ENCODE data around the gene C17orf50.
A peak's percentile ranks its signal among the peaks of the same experiment; 100 is the strongest.
"Not testable (repeated sequence)": the region's sequence is repeated elsewhere in the genome, so short reads cannot be mapped to it uniquely, and the experiment has no call there.

Gene C17orf50

DNA sequence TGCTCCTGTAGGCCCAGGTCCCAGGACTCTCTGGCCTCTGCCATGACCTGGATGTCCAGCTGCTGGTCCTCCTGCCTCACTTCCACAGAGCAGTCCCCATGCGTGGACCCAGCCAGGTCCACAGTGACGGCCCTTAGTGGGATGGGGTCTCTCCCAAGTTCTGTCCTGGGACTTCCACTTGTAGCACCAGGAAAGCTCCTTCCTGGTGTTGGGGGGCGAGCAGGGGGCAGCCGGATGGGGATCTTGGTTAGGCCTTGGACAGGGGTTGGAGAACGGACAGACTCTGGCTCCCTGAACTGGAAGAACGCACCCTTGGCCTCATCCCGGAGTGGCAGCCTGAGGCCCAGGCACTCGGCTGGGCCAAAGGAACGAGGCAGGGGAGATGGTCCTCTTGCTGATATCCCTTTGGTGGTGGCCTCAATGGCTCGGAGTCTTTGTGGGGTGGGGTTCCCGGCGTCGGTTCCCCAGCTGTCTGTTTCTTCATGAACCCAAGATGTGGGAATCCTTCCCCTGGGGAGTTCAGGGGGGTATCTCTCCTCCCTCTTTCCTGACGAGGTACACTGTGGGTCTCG lies 14.9 kb upstream of the C17orf50 start:
- no peak for DNase-seq (ENCODE audit: low read depth)
- H3K4me3 ChIP-seq (ENCODE audit: low read length) = no peak overlapping the region
- no peak for TF ChIP-seq CTCF (IDR thresholded peaks at IDR 0.05; ENCODE audit: insufficient read depth, low read depth, low read length, missing control alignments)

GRCh38 chr17:35747540-35748017 lies 13.1 kb upstream of the C17orf50 start:
- DNase-seq (ENCODE audit: low read depth) = peak; percentile 81
- TF ChIP-seq CTCF (IDR thresholded peaks at IDR 0.05; ENCODE audit: insufficient read depth, low read depth, low read length, missing control alignments) = peak; percentile 86
- no peak overlapping the region for H3K4me3 ChIP-seq (ENCODE audit: low read length)

DNA sequence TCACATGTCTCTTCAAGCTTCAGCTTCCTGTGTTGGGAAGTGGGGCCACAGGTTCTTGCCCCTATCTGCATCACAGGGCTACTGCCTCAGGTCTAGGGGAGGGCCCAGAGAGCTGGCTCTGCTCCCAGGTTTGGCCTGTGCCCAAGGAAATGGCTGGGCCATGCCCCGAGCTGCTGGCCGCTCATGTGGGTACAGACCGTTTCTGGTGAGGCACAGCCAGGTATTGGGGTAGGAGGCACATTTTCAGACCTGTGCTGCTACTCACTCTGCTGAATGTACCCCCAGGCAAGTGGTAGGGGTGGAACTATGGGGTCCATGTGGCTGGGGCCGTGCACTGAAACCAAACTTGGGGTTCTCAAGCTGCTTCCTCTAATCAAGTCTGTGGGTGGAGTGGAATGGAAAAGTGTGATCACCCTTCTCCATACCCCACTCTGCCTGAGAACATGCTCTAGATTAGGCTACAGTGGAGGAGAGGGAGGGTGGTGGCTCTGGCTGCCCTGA lies 12.3 kb upstream of the C17orf50 start:
- DNase-seq (ENCODE audit: low read depth) = peak; percentile 45
- TF ChIP-seq CTCF (IDR thresholded peaks at IDR 0.05; ENCODE audit: insufficient read depth, low read depth, low read length, missing control alignments) = no peak
- no peak overlapping the region for H3K4me3 ChIP-seq (ENCODE audit: low read length)

DNA sequence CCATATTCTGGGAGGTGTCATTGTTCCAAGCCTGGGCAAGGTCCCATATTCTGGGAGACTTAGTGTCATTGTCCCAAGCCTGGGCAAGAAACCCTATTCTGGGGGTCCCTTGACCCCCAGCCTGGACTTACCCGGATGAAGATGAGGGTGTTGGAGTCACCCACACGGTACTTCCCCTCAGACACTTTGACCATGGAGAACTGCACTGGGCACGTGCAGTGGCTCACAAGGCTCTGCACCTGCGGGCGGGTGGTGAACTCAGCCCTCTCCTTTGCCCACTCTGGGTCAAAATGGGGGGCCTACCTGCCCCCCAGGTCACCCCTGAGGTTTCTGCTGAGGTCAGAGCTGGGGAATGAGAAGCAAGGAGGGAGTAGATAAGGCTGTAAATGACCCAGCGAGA lies 11.7 kb upstream of the C17orf50 start:
- no peak for DNase-seq (ENCODE audit: low read depth)
- no peak for TF ChIP-seq CTCF (IDR thresholded peaks at IDR 0.05; ENCODE audit: insufficient read depth, low read depth, low read length, missing control alignments)

DNA sequence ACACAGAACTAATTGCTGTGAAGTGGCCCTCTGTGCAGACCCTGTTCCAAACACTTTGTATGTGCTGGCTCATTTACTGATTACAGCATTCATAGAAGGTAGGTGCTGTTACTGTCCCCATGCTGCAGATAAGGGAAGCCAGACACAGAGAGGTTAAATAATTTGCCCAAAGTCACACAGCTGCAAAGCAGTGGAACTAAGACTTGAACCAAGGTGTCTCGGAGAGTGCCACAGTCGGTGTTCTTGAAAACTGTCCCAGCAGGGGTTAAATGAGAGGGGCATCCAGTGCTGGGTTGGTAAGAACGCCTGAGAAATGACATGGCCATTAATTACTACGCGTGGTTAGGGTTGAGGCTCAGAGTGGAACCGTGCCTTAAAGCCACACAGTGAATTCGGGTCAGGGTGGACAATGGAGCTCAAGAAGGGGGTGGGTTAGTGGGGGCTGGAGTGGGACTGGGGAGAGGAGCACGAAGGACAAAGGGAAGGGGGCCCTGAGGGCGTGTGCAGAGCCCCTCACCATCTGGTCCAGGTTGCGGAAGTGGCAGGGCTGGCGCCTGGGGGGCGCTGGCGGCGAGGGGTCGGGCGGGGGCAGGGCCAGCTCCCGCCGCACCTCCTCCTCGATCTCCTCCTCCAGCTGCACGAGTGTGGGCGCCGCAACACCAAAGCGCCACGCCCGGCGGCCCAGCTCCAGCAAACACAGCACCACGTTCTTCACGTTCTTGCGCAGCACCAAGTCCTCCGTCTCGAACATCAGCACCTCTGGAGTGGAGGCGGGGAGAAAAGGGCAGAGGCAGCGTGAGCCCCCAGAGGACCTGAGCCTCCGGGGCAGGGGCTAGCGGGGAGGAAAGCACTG lies 10.9 kb upstream of the C17orf50 start:
- peak; percentile 38 for DNase-seq (ENCODE audit: low read depth)
- no peak for TF ChIP-seq CTCF (IDR thresholded peaks at IDR 0.05; ENCODE audit: insufficient read depth, low read depth, low read length, missing control alignments)
- no peak overlapping the region for H3K4me3 ChIP-seq (ENCODE audit: low read length)

More for the DNA sequence above, 11.7 kb upstream of the C17orf50 start:
- H3K4me3 ChIP-seq (ENCODE audit: low read length) = no peak overlapping the region

- peak; percentile 89 for DNase-seq (ENCODE audit: low read depth)
- H3K4me3 ChIP-seq (ENCODE audit: low read length) = no peak overlapping the region
- no peak for TF ChIP-seq CTCF (IDR thresholded peaks at IDR 0.05; ENCODE audit: insufficient read depth, low read depth, low read length, missing control alignments)
Measured at GRCh38 chr17:35750526-35751395, 9.9 kb upstream of the C17orf50 start.

DNA sequence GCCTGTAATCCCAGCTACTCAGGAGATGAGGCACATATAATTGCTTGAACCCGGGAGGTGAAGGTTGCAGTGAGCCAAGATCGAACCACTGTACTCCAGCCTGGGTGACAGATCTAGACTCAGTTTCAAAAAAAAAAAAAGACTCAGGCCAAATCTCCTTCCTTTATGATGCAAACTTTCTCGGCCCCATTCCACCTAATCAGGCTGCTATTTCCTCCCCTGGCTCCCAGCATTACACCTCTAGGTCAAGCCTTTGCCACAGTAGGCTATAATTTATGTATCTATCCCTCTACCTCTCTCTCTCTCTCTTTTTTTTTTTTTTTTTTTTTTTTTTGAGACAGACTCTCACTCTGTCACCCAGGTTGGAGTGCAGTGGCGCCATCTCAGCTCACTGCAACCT lies 9.1 kb upstream of the C17orf50 start:
- not testable (repeated sequence) for H3K4me3 ChIP-seq (ENCODE audit: low read length)
- peak; percentile 30 for DNase-seq (ENCODE audit: low read depth)
